GM23338 (cell line): ENCODE measurements around the gene CD59. TPM values are rescaled to one million over a fixed set of nuclear protein-coding genes. Genes with fewer than 3 reads are reported as not detected.

Experiments
- ATAC-seq: fragments of 200-7000 bp; cut with Tn5 transposase; 3 replicates; pipeline ENCODE4 v1.9.1; 2020
- DNase-seq: peaks from one replicate; pipeline ENCODE4 v3.0.0-alpha.2; 2015; ENCODE audit warnings: low spot score
- H2AFZ ChIP-seq: fragments of 200-600 bp; sonication (generic); 2 replicates; pipeline ENCODE4 v1.8.0; 2016; ENCODE audit warnings: antibody characterized with exemption, mild to moderate bottlenecking, moderate library complexity
- H3F3A ChIP-seq: fragments of 200-600 bp; sonication (generic); replicated peaks from 2 replicates; pipeline ENCODE4 v1.8.0; 2017; ENCODE audit warnings: antibody characterized with exemption, mixed run types, low read depth
- H3K27ac ChIP-seq: fragments of 200-600 bp; sonication (generic); 2 replicates; pipeline ENCODE4 v1.6.1; 2016; ENCODE audit warnings: low read depth
- H3K27me3 ChIP-seq: fragments of 200-600 bp; sonication (generic); 2 replicates; pipeline ENCODE4 v1.8.0; 2016; ENCODE audit warnings: mild to moderate bottlenecking, mixed run types, moderate library complexity; ENCODE audit not compliant: insufficient read depth
- H3K36me3 ChIP-seq: fragments of 200-600 bp; sonication (generic); 2 replicates; pipeline ENCODE4 v1.8.0; 2016; ENCODE audit warnings: mild to moderate bottlenecking; ENCODE audit not compliant: insufficient read depth
- H3K4me1 ChIP-seq: fragments of 200-600 bp; sonication (generic); 2 replicates; pipeline ENCODE4 v1.8.0; 2016; ENCODE audit warnings: mild to moderate bottlenecking, moderate library complexity; ENCODE audit not compliant: insufficient read depth
- H3K4me2 ChIP-seq: fragments of 200-600 bp; sonication (generic); 2 replicates; pipeline ENCODE4 v1.7.1; 2017; ENCODE audit warnings: mixed run types
- H3K4me3 ChIP-seq: fragments of 200-600 bp; sonication (generic); 2 replicates; pipeline ENCODE4 v1.6.1; 2016; ENCODE audit warnings: mixed run types
- H3K79me2 ChIP-seq: fragments of 200-600 bp; sonication (generic); replicated peaks from 2 replicates; pipeline ENCODE4 v1.8.0; 2017; ENCODE audit warnings: mild to moderate bottlenecking; ENCODE audit not compliant: insufficient read depth
- H3K9me2 ChIP-seq: fragments of 200-600 bp; sonication (generic); 2 replicates; pipeline ENCODE4 v1.8.0; 2017; ENCODE audit not compliant: insufficient read depth
- H4K20me1 ChIP-seq: fragments of 200-600 bp; sonication (generic); replicated peaks from 2 replicates; pipeline ENCODE4 v1.8.0; 2017; ENCODE audit warnings: mild to moderate bottlenecking; ENCODE audit not compliant: insufficient read depth
- H3K27ac Mint-ChIP-seq: 2 replicates; pipeline ENCODE4 v1.8.0; 2020; ENCODE audit warnings: inconsistent platforms, mild to moderate bottlenecking, moderate library complexity, mixed read lengths
- H3K27me3 Mint-ChIP-seq: 3 replicates; pipeline ENCODE4 v1.8.0; 2022; ENCODE audit warnings: low read depth, mild to moderate bottlenecking, moderate library complexity, mixed read lengths, inconsistent platforms; ENCODE audit not compliant: insufficient read depth, poor library complexity
- H3K36me3 Mint-ChIP-seq: 3 replicates; pipeline ENCODE4 v1.8.0; 2021; ENCODE audit warnings: low read depth, mild to moderate bottlenecking, inconsistent platforms, moderate library complexity, mixed read lengths
- H3K4me1 Mint-ChIP-seq: 3 replicates; pipeline ENCODE4 v1.8.0; 2020; ENCODE audit warnings: mild to moderate bottlenecking, inconsistent platforms, mixed read lengths
- H3K4me3 Mint-ChIP-seq: 3 replicates; pipeline ENCODE4 v1.8.0; 2021; ENCODE audit warnings: moderate library complexity, mild to moderate bottlenecking, inconsistent platforms, mixed read lengths
- H3K9me3 Mint-ChIP-seq: 3 replicates; pipeline ENCODE4 v1.8.0; 2020; ENCODE audit warnings: moderate library complexity, mild to moderate bottlenecking, inconsistent platforms, mixed read lengths
- CREB1 ChIP-seq: fragments of 250-450 bp; sonication (Bioruptor Pico); IDR thresholded peaks from 2 replicates; pipeline ENCODE4 v1.5.0; 2020; ENCODE audit warnings: low read depth, mild to moderate bottlenecking, moderate library complexity
- EZH2 ChIP-seq: fragments of 200-600 bp; sonication (generic); IDR thresholded peaks from one replicate; pipeline ENCODE4 v1.8.0; 2017; ENCODE audit warnings: antibody characterized with exemption, mild to moderate bottlenecking, low read depth; ENCODE audit not compliant: unreplicated experiment
- EZH2phosphoT487 ChIP-seq: fragments of 200-600 bp; sonication (generic); IDR thresholded peaks from one replicate; pipeline ENCODE4 v1.8.1; 2018; ENCODE audit warnings: antibody characterized with exemption; ENCODE audit not compliant: unreplicated experiment
- polyA plus RNA-seq: library from polyadenylated mRNA; unstranded; fragments of >200 nt; fragmentation: Nextera tagmentation; extraction: Ambion mirVana; gene quantifications from 2 replicates; pipeline ENCODE4 v1.2.1, GENCODE V29; 2016
- total RNA-seq: library from RNA; depleted of rRNA; stranded (reverse); fragments of >200 nt; shearing (Covaris generic); gene quantifications from 2 replicates; pipeline ENCODE4 v1.2.3, GENCODE V29; 2014
- TF ChIP-seq, protein P1 (sequence below): IDR thresholded peaks from one replicate; pipeline ENCODE4 v1.6.1; 2018; ENCODE audit warnings: antibody characterized with exemption; ENCODE audit not compliant: unreplicated experiment

Gene CD59
- total and polyA plus RNA-seq, 2 experiments from 2014 or later: 41.5 to 86.6 TPM

DNA sequence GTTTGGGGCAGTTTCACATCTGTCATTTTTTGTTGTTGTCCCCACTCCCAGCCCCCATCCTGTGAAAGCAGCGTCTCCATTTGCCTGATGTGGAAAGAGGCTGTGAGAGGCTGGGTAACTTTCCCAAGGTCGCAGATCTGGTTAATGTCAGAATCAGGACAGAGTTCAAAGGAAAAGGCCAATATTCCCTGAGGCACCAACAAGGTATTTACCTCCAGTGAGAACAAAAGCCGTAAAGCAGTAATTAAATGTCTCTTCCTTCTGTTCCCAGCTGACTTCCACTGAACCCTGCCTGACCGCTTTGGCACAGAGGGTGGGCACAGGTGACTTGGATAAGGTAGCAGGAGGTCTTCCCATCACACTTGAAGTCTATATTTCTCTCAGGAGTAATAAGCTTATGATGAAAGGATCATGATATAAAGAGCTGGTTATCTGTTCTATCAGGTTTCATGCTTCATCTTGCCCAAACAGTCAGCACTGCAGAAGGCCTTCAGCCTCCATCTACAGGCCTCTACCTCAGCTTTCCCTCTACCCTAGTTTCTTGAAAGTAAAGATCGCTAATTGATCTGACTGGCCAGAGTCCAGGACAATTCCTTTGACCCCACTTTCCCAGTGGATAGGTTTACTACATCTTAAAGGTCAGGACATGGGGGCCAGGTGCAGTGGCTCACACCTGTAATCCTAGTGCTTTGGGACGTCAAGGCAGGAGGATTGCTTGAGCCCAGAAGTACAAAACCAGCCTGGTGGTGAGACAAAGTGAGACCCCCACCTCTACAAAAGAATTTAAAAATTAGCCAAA lies 45.0 kb downstream of the CD59 start (continued):
- TF ChIP-seq, protein P1, sequence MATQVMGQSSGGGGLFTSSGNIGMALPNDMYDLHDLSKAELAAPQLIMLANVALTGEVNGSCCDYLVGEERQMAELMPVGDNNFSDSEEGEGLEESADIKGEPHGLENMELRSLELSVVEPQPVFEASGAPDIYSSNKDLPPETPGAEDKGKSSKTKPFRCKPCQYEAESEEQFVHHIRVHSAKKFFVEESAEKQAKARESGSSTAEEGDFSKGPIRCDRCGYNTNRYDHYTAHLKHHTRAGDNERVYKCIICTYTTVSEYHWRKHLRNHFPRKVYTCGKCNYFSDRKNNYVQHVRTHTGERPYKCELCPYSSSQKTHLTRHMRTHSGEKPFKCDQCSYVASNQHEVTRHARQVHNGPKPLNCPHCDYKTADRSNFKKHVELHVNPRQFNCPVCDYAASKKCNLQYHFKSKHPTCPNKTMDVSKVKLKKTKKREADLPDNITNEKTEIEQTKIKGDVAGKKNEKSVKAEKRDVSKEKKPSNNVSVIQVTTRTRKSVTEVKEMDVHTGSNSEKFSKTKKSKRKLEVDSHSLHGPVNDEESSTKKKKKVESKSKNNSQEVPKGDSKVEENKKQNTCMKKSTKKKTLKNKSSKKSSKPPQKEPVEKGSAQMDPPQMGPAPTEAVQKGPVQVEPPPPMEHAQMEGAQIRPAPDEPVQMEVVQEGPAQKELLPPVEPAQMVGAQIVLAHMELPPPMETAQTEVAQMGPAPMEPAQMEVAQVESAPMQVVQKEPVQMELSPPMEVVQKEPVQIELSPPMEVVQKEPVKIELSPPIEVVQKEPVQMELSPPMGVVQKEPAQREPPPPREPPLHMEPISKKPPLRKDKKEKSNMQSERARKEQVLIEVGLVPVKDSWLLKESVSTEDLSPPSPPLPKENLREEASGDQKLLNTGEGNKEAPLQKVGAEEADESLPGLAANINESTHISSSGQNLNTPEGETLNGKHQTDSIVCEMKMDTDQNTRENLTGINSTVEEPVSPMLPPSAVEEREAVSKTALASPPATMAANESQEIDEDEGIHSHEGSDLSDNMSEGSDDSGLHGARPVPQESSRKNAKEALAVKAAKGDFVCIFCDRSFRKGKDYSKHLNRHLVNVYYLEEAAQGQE: no peak
- no peak for TF ChIP-seq CREB1

GRCh38 chr11:33690290-33691065 lies 45.7 kb downstream of the CD59 start:
- ATAC-seq: no peak
- H3K9me2 ChIP-seq: no peaks in the 10 kb centered on the region
- no peaks in the 10 kb centered on the region for H3F3A ChIP-seq
- H2AFZ ChIP-seq: peak overlapping the region; percentile 3; the same call in 1 of the 2 replicates
- Mint-ChIP-seq H3K4me1 (peaks cover 29% of the 10 kb centered on the region), H3K27ac (no peak overlapping the region; the same call in 1 of the 2 replicates), H3K27me3 (no peaks in the 10 kb centered on the region), H3K4me3 (no peak overlapping the region), H3K36me3 (no peaks in the 10 kb centered on the region), H3K9me3 (no peaks in the 10 kb centered on the region)
- H3K4me3 ChIP-seq: no peak overlapping the region
- H4K20me1 ChIP-seq: no peaks in the 10 kb centered on the region
- H3K27ac ChIP-seq: no peak overlapping the region
- no peak overlapping the region for H3K4me2 ChIP-seq
- TF ChIP-seq EZH2 (no peak), EZH2phosphoT487 (no peak)
- TF ChIP-seq, protein P1: no peak
- no peaks in the 10 kb centered on the region for H3K36me3 ChIP-seq
- H3K79me2 ChIP-seq: no peaks in the 10 kb centered on the region
- DNase-seq: no peak
- peaks cover 28% of the 10 kb centered on the region for H3K4me1 ChIP-seq
- no peaks in the 10 kb centered on the region for H3K27me3 ChIP-seq
